ENCODE measurements around the gene P2RX7. TPM values are rescaled to one million over a fixed set of nuclear protein-coding genes. Genes with fewer than 3 reads are reported as not detected.

The P2RX7 gene
- total RNA-seq, 1 donor from 2014 or later: 0.07 TPM

DNA sequence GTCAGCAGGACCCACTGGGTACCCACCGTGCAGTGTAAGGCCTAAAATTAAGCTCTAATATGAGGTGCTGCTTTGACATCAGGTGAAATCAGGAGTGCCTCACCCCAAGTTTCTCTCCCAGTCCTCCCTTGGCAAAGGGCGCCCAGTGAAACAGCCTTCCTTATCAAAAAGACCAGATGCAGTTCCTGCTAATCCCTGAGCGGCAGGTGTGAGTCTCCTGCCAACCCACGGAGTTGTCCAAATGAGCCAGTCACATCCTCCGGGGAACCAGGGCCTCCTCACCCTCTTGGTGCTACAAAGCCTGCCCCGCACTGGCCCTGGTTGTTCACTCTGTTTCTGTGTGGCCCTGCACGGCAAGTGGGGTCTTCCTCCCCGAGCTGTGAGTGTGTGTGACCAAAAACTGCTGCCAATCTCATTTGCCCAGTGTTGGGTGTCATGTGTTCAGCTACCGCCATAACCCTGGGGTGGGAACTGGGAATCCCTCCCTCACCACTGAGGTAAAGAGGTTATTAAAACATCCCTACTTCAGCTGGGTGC lies 57.0 kb downstream of the P2RX7 start:
- Mint-ChIP-seq H3K4me1 (ENCODE audit: low read depth, unreplicated experiment) (peaks cover 29% of the 10 kb centered on the region), H3K4me3 (ENCODE audit: unreplicated experiment) (no peak overlapping the region), H3K27ac (ENCODE audit: unreplicated experiment) (peak overlapping the region; percentile 77), H3K27me3 (ENCODE audit: low read depth, unreplicated experiment) (peaks cover 2% of the 10 kb centered on the region), H3K36me3 (ENCODE audit: low read depth, unreplicated experiment) (no peaks in the 10 kb centered on the region), H3K9me3 (ENCODE audit: unreplicated experiment) (peaks cover 2% of the 10 kb centered on the region)
- no peaks in the 10 kb centered on the region for H4K20me1 ChIP-seq (ENCODE audit: insufficient read depth, low read length)
- DNase-seq (ENCODE audit: low read depth) (no peak), FAIRE-seq (no peak)
- no peaks in the 10 kb centered on the region for H3K27me3 ChIP-seq (ENCODE audit: insufficient read depth, low read length)
- H3K79me2 ChIP-seq (ENCODE audit: insufficient read depth, low read length): no peaks in the 10 kb centered on the region
- peak overlapping the region; percentile 36 for H3K9ac ChIP-seq (ENCODE audit: low read length)
- peak overlapping the region; percentile 27 for H3K27ac ChIP-seq (ENCODE audit: low read depth, low read length)
- TF ChIP-seq, protein P1, sequence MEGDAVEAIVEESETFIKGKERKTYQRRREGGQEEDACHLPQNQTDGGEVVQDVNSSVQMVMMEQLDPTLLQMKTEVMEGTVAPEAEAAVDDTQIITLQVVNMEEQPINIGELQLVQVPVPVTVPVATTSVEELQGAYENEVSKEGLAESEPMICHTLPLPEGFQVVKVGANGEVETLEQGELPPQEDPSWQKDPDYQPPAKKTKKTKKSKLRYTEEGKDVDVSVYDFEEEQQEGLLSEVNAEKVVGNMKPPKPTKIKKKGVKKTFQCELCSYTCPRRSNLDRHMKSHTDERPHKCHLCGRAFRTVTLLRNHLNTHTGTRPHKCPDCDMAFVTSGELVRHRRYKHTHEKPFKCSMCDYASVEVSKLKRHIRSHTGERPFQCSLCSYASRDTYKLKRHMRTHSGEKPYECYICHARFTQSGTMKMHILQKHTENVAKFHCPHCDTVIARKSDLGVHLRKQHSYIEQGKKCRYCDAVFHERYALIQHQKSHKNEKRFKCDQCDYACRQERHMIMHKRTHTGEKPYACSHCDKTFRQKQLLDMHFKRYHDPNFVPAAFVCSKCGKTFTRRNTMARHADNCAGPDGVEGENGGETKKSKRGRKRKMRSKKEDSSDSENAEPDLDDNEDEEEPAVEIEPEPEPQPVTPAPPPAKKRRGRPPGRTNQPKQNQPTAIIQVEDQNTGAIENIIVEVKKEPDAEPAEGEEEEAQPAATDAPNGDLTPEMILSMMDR (IDR thresholded peaks at IDR 0.05; ENCODE audit: insufficient read depth, low read depth, low read length): no peak
- TF ChIP-seq EZH2 (IDR thresholded peaks at IDR 0.05; ENCODE audit: insufficient read depth, low read length): no peak
- no peaks in the 10 kb centered on the region for H3K36me3 ChIP-seq (ENCODE audit: insufficient read depth, low read length)
- H3K4me1 ChIP-seq (ENCODE audit: insufficient read depth, low read length): peaks cover 16% of the 10 kb centered on the region
- no peak overlapping the region for H2AFZ ChIP-seq (ENCODE audit: low read depth, low read length)
- no peak overlapping the region for H3K4me3 ChIP-seq (ENCODE audit: insufficient read depth, low read depth, low read length)
- H3K9me3 ChIP-seq (ENCODE audit: insufficient read depth, low read depth, low read length): no peaks in the 10 kb centered on the region
- H3K4me2 ChIP-seq (ENCODE audit: low read length): peak overlapping the region; percentile 38

DNA sequence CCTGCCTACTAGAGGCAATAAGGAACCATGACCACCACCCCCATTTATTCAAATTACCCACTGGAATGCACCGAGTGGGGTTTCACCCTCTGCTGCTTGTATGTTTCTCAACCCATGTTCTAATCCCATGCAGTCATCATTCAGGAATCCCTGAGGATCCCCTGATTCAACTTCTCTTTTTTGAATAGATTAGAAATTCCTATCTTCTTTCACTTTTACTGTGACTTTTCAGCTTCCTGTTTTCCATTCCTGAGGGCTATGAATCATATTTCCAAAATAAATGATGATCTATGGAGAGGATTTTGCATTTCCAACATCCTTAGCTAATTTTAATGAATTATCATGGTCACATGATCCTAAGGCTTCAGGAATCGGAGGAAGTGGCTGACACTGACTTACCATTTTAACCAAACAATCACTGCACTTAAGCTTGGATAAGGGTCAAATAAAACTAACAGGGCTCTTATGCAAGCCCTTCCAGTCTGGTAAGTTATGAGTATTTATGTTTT lies 57.9 kb downstream of the P2RX7 start:
- Histone ChIP-seq H3K4me1 (ENCODE audit: insufficient read depth, low read length) (peaks cover 16% of the 10 kb centered on the region), H3K9ac (ENCODE audit: low read length) (peak overlapping the region; percentile 56), H3K27me3 (ENCODE audit: insufficient read depth, low read length) (no peaks in the 10 kb centered on the region), H3K36me3 (ENCODE audit: insufficient read depth, low read length) (no peaks in the 10 kb centered on the region), H3K27ac (ENCODE audit: low read depth, low read length) (peak overlapping the region; percentile 86), H3K9me3 (ENCODE audit: insufficient read depth, low read depth, low read length) (no peaks in the 10 kb centered on the region), H4K20me1 (ENCODE audit: insufficient read depth, low read length) (no peaks in the 10 kb centered on the region), H3K4me3 (ENCODE audit: insufficient read depth, low read depth, low read length) (no peak overlapping the region), H2AFZ (ENCODE audit: low read depth, low read length) (no peak overlapping the region), H3K4me2 (ENCODE audit: low read length) (peak overlapping the region; percentile 67), H3K79me2 (ENCODE audit: insufficient read depth, low read length) (no peaks in the 10 kb centered on the region)
- Mint-ChIP-seq H3K36me3 (ENCODE audit: low read depth, unreplicated experiment) (no peaks in the 10 kb centered on the region), H3K4me3 (ENCODE audit: unreplicated experiment) (no peak overlapping the region), H3K27ac (ENCODE audit: unreplicated experiment) (peak overlapping the region; percentile 69), H3K27me3 (ENCODE audit: low read depth, unreplicated experiment) (no peaks in the 10 kb centered on the region), H3K9me3 (ENCODE audit: unreplicated experiment) (peaks cover 2% of the 10 kb centered on the region), H3K4me1 (ENCODE audit: low read depth, unreplicated experiment) (peaks cover 29% of the 10 kb centered on the region)
- no peak for TF ChIP-seq EZH2 (IDR thresholded peaks at IDR 0.05; ENCODE audit: insufficient read depth, low read length)
- TF ChIP-seq, protein P1 (IDR thresholded peaks at IDR 0.05; ENCODE audit: insufficient read depth, low read depth, low read length): no peak
- peak; percentile 87 for FAIRE-seq
- peak; percentile 95 for DNase-seq (ENCODE audit: low read depth)

GRCh38 chr12:121191151-121191550 lies 58.5 kb downstream of the P2RX7 start:
- Histone ChIP-seq H3K4me3 (ENCODE audit: insufficient read depth, low read depth, low read length) (no peak overlapping the region), H3K27me3 (ENCODE audit: insufficient read depth, low read length) (no peaks in the 10 kb centered on the region), H3K4me1 (ENCODE audit: insufficient read depth, low read length) (peaks cover 16% of the 10 kb centered on the region), H3K79me2 (ENCODE audit: insufficient read depth, low read length) (no peaks in the 10 kb centered on the region), H3K36me3 (ENCODE audit: insufficient read depth, low read length) (no peaks in the 10 kb centered on the region), H4K20me1 (ENCODE audit: insufficient read depth, low read length) (no peaks in the 10 kb centered on the region), H2AFZ (ENCODE audit: low read depth, low read length) (no peak overlapping the region), H3K9me3 (ENCODE audit: insufficient read depth, low read depth, low read length) (no peaks in the 10 kb centered on the region), H3K9ac (ENCODE audit: low read length) (peak overlapping the region; percentile 56), H3K27ac (ENCODE audit: low read depth, low read length) (peak overlapping the region; percentile 86), H3K4me2 (ENCODE audit: low read length) (peak overlapping the region; percentile 67)
- H3K4me3 Mint-ChIP-seq (ENCODE audit: unreplicated experiment): no peak overlapping the region
- peak overlapping the region; percentile 76 for H3K27ac Mint-ChIP-seq (ENCODE audit: unreplicated experiment)
- no peaks in the 10 kb centered on the region for H3K27me3 Mint-ChIP-seq (ENCODE audit: low read depth, unreplicated experiment)
- H3K9me3 Mint-ChIP-seq (ENCODE audit: unreplicated experiment): peaks cover 2% of the 10 kb centered on the region
- FAIRE-seq: no peak
- H3K4me1 Mint-ChIP-seq (ENCODE audit: low read depth, unreplicated experiment): peaks cover 29% of the 10 kb centered on the region
- no peaks in the 10 kb centered on the region for H3K36me3 Mint-ChIP-seq (ENCODE audit: low read depth, unreplicated experiment)
- DNase-seq (ENCODE audit: low read depth): no peak
- no peak for TF ChIP-seq EZH2 (IDR thresholded peaks at IDR 0.05; ENCODE audit: insufficient read depth, low read length)
- TF ChIP-seq, protein P1 (IDR thresholded peaks at IDR 0.05; ENCODE audit: insufficient read depth, low read depth, low read length): no peak
